ENCODE data around the gene ANKFN1.

DNA sequence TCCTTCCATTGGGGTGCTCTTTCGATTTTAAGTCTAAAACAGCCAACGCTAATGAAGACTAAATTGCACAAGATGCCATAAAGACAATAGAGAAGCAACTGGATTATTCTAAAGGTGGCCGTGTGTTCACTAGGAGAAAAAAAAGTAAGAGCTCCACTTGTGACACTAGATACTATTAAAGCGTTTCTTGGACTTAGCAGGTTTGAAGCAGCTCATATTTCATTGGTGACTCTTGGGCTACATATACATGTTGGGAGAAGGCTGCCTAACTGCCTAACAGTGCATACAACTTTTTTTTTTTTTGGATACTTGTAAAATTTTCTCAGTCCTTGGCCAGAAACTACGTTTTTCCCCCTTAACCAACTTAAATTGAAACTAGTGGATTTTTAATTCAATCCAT, 328.4 kb downstream of the ANKFN1 start:
- TF ChIP-seq, protein P1, sequence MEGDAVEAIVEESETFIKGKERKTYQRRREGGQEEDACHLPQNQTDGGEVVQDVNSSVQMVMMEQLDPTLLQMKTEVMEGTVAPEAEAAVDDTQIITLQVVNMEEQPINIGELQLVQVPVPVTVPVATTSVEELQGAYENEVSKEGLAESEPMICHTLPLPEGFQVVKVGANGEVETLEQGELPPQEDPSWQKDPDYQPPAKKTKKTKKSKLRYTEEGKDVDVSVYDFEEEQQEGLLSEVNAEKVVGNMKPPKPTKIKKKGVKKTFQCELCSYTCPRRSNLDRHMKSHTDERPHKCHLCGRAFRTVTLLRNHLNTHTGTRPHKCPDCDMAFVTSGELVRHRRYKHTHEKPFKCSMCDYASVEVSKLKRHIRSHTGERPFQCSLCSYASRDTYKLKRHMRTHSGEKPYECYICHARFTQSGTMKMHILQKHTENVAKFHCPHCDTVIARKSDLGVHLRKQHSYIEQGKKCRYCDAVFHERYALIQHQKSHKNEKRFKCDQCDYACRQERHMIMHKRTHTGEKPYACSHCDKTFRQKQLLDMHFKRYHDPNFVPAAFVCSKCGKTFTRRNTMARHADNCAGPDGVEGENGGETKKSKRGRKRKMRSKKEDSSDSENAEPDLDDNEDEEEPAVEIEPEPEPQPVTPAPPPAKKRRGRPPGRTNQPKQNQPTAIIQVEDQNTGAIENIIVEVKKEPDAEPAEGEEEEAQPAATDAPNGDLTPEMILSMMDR (IDR thresholded peaks at IDR 0.05; ENCODE audit: insufficient read depth, low read depth, low read length): no peak
- TF ChIP-seq EZH2 (IDR thresholded peaks at IDR 0.05; ENCODE audit: insufficient read depth, low read length): no peak
